GM12801 (cell line): Measurements from ENCODE around the gene NKRF.

ENCODE experiments used
- TF ChIP-seq, protein P1 (sequence below): IDR thresholded peaks from one replicate; pipeline ENCODE4 v1.5.1; 2011; ENCODE audit warnings: control low read depth; ENCODE audit not compliant: insufficient read length; ENCODE audit errors: extremely low read depth

Gene NKRF

DNA sequence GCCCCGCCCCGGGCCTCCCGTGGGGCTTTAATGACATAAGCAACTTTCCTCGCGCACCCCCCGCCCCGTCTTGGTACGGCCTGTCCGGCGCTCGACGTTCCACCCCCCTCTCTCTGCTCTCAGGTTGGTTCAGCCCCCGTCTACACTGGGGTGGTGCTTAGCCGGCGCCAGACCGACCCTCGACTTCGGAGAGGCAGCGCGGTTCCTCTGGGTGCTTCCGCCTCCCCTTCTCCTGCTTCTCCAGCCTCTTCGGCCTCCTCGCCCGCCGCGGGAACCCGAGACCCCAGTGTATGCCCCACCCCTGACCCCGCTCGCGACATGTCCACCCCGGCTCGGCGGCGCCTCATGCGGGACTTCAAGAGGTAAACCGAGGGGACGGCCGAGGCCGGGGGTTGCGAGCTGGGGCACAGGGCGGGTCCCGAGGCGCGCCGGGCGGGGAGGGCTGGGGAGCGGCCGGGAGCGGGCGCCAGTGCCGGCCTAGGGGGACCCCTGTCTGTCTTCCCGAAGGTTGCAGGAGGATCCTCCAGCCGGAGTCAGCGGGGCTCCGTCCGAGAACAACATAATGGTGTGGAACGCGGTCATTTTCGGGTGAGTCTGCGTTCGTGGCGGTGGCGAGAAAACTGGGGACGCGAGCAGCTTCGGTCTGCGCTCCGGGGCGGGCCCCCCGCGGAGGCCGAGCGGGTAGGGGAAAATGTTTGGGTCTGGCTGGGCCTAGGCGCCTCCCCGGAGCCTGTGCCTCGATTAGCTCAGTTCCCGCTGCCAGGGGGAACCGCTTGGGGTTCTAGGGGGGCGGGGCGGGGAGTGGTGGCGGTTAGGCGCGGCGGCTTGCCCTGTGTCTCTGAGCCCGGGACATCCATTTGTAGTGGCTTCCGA, 31.6 kb downstream of the NKRF start, which contains the start of gene UBE2A:
Gene UBE2A, plus strand, starts transcription at position 170 of the 873 bp plus-strand sequence. Its CDS starts 149 bp downstream, at position 319.
- TF ChIP-seq, protein P1, sequence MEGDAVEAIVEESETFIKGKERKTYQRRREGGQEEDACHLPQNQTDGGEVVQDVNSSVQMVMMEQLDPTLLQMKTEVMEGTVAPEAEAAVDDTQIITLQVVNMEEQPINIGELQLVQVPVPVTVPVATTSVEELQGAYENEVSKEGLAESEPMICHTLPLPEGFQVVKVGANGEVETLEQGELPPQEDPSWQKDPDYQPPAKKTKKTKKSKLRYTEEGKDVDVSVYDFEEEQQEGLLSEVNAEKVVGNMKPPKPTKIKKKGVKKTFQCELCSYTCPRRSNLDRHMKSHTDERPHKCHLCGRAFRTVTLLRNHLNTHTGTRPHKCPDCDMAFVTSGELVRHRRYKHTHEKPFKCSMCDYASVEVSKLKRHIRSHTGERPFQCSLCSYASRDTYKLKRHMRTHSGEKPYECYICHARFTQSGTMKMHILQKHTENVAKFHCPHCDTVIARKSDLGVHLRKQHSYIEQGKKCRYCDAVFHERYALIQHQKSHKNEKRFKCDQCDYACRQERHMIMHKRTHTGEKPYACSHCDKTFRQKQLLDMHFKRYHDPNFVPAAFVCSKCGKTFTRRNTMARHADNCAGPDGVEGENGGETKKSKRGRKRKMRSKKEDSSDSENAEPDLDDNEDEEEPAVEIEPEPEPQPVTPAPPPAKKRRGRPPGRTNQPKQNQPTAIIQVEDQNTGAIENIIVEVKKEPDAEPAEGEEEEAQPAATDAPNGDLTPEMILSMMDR, result no peak

DNA sequence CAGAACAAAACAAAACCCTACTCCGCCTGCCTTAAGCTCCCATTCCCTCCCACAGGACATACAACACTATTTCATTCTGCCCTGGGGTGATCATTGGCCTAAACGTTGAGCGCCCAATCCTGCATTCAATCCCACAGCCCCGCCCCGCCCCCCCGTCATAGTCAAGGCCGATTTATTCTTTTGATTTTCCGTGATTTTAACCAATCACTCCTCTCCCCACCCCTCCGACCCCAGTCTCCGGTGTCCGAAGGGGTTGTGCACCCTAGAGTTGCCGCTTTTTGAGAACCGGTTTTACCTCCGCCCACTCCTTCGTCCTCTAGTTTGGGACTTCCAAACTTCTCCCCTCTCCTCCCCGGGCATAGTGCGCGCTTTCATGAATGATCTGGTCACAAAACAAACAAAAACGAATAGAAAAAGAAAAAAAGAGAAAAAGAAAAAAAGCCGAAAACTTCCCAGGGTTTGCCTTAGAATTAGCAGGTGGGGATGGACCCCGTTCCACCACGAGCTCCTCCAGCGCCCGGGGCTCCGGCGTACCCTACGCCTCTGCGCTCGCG, 32.3 kb downstream of the NKRF start:
- TF ChIP-seq, protein P1, result no peak

DNA sequence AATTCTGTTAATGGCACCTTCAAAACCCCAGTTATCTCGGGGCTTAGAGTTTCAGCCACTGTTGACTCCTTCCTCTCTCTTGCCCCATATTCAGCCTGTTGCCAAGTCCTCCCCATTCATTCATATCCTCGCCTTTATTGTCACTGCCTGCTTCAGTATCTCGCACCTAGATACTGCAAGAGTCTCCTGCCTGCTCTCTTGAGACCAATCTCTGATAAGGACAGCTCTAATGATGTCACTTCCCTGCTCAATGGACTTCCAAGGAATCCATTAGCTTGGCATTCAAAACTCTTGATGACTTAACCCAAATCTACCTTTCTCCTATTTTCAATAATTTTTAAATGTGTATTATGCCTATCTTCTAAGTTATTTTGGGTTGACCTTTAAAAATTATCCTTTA, 33.0 kb downstream of the NKRF start:
- TF ChIP-seq, protein P1, result no peak

DNA sequence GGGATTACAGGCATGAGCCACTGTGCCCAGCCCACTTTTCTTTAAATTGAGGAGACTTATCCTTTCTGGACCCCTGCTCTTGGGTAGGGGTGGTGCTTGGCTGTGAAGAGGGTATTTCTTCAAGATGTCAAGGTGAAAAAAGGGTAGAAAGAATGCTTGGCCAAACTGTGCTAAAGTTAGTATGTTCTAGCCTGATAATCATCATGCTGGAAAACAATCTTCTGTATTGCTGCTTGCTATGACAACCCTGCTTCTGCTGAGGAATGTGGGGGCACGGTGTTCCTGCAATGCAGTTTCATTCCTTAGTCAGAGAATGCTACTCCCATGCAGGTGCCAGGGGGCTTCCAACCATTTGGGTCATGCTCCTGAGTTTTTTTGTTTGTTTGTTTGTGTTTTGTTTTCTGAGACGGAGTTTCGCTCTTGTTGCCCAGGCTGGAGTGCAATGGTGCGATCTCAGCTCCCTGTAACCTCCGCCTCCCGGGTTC, 35.8 kb downstream of the NKRF start:
- TF ChIP-seq, protein P1, result no peak

DNA sequence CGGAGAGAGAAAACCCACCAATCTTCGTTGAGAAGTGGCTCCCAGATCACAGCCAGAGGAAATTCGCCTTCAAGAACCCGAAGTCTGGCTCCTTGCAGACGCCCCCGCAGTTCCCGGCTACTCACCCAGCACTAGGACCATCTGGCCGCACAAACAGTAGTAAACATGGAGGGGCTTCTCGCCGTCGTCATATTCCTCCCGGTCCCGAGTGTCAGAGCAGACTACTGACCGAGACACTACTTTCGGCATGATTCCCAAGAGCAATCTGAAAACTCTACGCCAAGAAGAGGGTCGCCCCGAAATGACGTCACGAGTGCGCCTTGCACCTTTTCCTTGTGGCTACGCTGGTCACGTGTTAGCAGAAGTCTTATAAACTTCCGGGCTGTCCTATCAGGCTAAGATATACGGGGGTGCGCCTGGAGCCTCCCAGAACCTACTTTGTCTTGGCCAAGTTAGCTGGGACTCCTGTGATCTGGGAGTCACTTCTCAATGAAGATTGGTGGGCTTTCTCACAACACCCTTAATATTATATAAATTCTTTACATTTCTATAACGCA, 41.0 kb downstream of the NKRF start, which contains the start of gene STEEP1:
Gene STEEP1, minus strand, starts transcription at position 303 of the 557 bp plus-strand sequence. Its CDS starts 54 bp downstream, at position 249.
- TF ChIP-seq, protein P1, result no peak

DNA sequence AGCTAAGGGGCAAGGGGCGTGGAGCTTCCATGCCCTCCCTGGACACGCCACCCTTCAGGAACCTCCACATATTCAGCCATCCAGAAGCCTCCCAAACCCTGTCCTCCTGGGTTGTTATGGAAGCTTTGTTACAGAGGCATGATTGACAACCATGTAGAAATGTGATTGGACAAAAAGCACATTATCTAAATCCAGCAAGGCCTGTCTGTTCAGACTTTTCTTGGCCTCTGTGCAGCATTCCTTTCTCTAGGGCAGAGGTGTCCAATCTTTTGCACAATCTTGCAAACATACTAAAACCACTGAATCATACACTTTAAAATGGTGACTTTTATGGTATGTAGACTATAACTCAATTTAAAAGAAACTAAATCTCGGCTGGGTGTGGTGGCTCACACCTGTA, 53.7 kb downstream of the NKRF start:
- TF ChIP-seq, protein P1, result no peak

DNA sequence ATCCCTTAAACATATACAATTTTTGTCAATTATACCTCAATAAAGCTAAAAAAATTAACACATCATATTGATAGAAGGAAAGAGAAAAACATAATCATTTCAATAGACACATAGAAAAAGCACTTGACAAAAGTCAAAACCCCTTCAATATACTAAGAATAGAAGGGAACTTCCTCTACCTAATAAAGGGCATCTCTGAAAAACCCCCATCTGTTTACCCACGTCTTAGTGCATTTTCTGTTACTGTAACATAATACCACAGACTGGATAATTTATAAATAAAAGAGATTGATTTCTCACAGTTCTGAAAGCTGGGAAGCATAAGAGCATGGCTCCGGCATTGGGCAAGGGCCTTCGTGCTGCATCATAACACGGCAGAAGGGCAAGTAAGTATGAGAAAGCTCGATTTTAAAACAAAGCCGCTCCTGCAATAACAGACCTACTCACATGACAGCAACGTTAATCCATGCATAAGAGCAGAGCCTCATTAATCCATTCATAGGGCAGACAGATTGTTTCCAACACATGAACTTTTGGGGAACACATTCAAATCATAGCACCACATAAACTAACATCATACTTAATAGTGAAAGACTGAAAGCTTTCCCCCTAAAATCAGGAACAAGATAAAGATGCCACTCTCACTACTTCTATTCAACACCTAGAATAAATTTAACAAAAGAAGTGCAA, 56.8 kb downstream of the NKRF start:
- TF ChIP-seq, protein P1, result no peak
